CD4-positive, alpha-beta T cell treated with Interleukin-6 for 4 hours (primary cell): ENCODE results near the gene SFXN2.

Source experiments
- DNase-seq: peaks from one replicate; pipeline ENCODE4 v3.0.0-alpha.2; 2020; ENCODE audit warnings: mixed read lengths

The SFXN2 gene

GRCh38 chr10:102779680-102780526 is 65.5 kb downstream of the SFXN2 start:
- DNase-seq: no peak

GRCh38 chr10:102780527-102780808 is 66.0 kb downstream of the SFXN2 start:
- no peak for DNase-seq

- DNase-seq: no peak
Measured at GRCh38 chr10:102781090-102781920, 66.9 kb downstream of the SFXN2 start.

- DNase-seq: no peak
Measured at GRCh38 chr10:102781921-102782557, 67.6 kb downstream of the SFXN2 start.

- DNase-seq: no peak
Measured at GRCh38 chr10:102782673-102783551, 68.5 kb downstream of the SFXN2 start.

GRCh38 chr10:102783568-102783967 is 69.1 kb downstream of the SFXN2 start:
- no peak for DNase-seq

GRCh38 chr10:102785818-102786217 is 71.4 kb downstream of the SFXN2 start:
- DNase-seq: no peak

GRCh38 chr10:102791754-102792395 is 77.4 kb downstream of the SFXN2 start:
- DNase-seq: no peak
